Stomach (tissue), 9 donors: ENCODE results near the gene FOSB. TPM values are rescaled to one million over a fixed set of nuclear protein-coding genes. Genes with fewer than 3 reads are reported as not detected.

ENCODE experiments used
- DNase-seq, 2 donors: peaks; one replicate each; pipeline versions ENCODE4 v3.0.0 to v3.0.0-alpha.2; 2013 to 2019
- H3K27ac ChIP-seq, 5 donors: fragments of 200-600 bp in 4 of 5; sonication (generic) in 4 of 5; one replicate each; pipeline ENCODE4 v1.5.1; 2013 to 2019; ENCODE audit warnings: mild to moderate bottlenecking in 1 of 5, moderate library complexity in 1 of 5
- H3K27me3 ChIP-seq, 3 donors: fragments of 200-600 bp; sonication (generic); one replicate each; pipeline ENCODE4 v1.5.1; 2017 to 2019; ENCODE audit warnings: mixed run types in 1 of 3
- H3K36me3 ChIP-seq, 4 donors: fragments of 200-600 bp; sonication (generic); 1 replicate in 3 of 4; 2 replicates in 1 of 4; pipeline ENCODE4 v1.5.1; 2016 to 2019
- H3K4me1 ChIP-seq, 4 donors: fragments of 200-600 bp; sonication (generic); one replicate each; pipeline ENCODE4 v1.5.1; 2016 to 2019
- H3K4me3 ChIP-seq, 4 donors: fragments of 200-600 bp; sonication (generic) in 3 of 4; one replicate each; pipeline ENCODE4 v1.5.1; 2016 to 2019; ENCODE audit warnings: mild to moderate bottlenecking in 1 of 4
- H3K9me3 ChIP-seq, 4 donors: fragments of 200-600 bp; sonication (generic); one replicate each; pipeline ENCODE4 v1.5.1; 2016 to 2019
- EP300 ChIP-seq: sonication (generic); formaldehyde crosslinking; IDR thresholded peaks from one replicate; pipeline ENCODE4 v1.6.1; 2017; ENCODE audit warnings: antibody characterized with exemption
- POLR2A ChIP-seq, 4 donors: fragments of 450-650 bp; IDR thresholded peaks; one replicate each; pipeline ENCODE4 v1.6.1; 2016; ENCODE audit warnings: antibody characterized with exemption in 4 of 4, control low read depth in 2 of 4, mild to moderate bottlenecking in 1 of 4, moderate library complexity in 1 of 4
- POLR2AphosphoS5 ChIP-seq, 3 donors: sonication (generic); formaldehyde crosslinking; IDR thresholded peaks; one replicate each; pipeline ENCODE4 v1.6.1; 2016; ENCODE audit warnings: antibody characterized with exemption in 3 of 3
- WGBS, 5 donors: extraction: QIAGEN DNeasy Blood & Tissue Kit in 3 of 5; methylation state at CpG; one replicate each; pipeline versions ENCODE4 v1.1.5 to v1.1.7; 2013 to 2018; 5-methylcytosine and 5-hydroxymethylcytosine counted together
- intact Hi-C: fragments of 100-400 bp; cut with DNase I; formaldehyde crosslinking; loops from one replicate; pipeline ENCODE4 v1.15.1; 2023; ENCODE audit warnings: low total_unique reads
- polyA plus RNA-seq, 3 donors: library from polyadenylated mRNA; stranded (reverse); fragments of 200-250 nt; gene quantifications; one replicate each; pipeline ENCODE4 v1.2.3, GENCODE V29; 2013
- total RNA-seq, 5 donors: library from RNA; depleted of rRNA; stranded (reverse); fragments of >200 nt; gene quantifications; one replicate each; pipeline versions ENCODE4 v1.1.0 to v1.2.3, GENCODE V29; 2014 to 2016
- TF ChIP-seq, protein P1 (sequence below), 7 experiments: fragments of 450-650 bp in 4 of 7; fragments of 200-600 bp in 3 of 7; sonication (generic) in 3 of 7; IDR thresholded peaks; one replicate each; pipeline ENCODE4 v1.5.1; 2016 to 2019; ENCODE audit warnings: antibody characterized with exemption in 7 of 7, control low read depth in 2 of 7, mild to moderate bottlenecking in 1 of 7
- donor health status: healthy with polysubstance abuse.
- donor health status: Bipolar disorder and iron deficiency.
- donor health status: healthy.

The FOSB gene
- total and polyA plus RNA-seq, 8 donors, result 1.2 to 76.8 (median 9.0) TPM

DNA sequence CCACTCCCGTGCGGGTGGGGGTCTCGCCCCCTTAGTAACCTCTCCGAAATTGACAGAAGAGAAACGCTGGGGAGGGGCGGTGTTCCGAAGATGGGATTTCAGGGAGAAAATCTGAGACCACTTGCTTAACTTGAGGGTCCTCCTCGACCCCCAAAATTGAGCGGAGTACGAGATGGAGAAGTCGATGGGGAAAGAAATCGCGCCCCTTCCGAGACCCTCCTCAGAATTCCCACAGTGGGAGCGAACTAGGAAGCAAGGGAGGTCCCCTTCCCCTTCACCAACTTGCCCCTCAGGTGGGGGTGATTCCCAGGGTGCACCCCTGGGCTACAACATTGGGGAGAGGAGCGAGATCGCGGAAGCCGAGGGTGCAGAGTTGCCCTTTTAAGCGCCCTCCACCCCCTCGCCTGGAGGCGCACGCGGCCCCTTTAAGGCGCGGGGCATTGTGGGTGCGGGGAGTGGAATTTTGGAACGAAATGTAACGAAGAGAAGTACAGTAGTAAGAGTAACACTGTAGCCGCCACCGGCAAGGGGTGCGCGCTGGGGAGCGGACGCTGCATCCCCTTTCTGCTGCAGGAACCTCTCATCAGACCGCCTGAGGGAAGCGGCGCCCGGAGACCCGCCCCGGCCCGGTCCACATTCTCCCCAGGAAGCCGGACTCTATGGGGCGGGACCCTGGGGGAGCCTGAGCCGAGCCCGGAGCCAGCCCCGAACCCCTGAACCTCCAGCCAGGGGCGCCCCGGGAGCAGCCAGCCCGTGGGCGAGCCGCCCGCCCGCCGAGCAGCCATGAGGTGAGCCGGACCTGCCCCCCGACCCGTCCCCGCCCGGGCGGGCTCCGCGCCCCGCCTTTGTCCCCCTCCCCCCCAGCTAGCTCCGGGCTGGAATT lies 39.4 kb downstream of the FOSB start, which contains the start of gene VASP:
VASP (plus strand) TSS at position 491 of the 883 bp plus-strand sequence; CDS start at position 784, 293 bp downstream.
- peak; percentile 93 to 96 for DNase-seq
- H3K27me3 ChIP-seq, result no peaks in the 10 kb centered on the region
- WGBS, 5 donors, result 0 to 1% (median 1%) methylated on average over 42 to 65 of the region's 65 CpGs
- intact Hi-C loops, result no loop called here
- peaks cover 0 to 14% (median 0%) of the 10 kb centered on the region in 4 donors for H3K36me3 ChIP-seq
- H3K9me3 ChIP-seq, result no peaks in the 10 kb centered on the region
- peak within 1 kb of the TSS; percentile 88 to 98 (median 92) for H3K4me3 ChIP-seq
- peaks cover 37 to 48% (median 43%) of the 10 kb centered on the region in 4 donors for H3K4me1 ChIP-seq
- TF ChIP-seq EP300, result no peak
- TF ChIP-seq POLR2AphosphoS5 (IDR thresholded peaks at IDR 0.05), result peak; percentile 97 to 100 (median 99)
- peak in 2 of 4 donors; percentile 90 to 98 for TF ChIP-seq POLR2A (IDR thresholded peaks at IDR 0.05)
- peak within 1 kb of the TSS; percentile 91 to 97 (median 96) for H3K27ac ChIP-seq

DNA sequence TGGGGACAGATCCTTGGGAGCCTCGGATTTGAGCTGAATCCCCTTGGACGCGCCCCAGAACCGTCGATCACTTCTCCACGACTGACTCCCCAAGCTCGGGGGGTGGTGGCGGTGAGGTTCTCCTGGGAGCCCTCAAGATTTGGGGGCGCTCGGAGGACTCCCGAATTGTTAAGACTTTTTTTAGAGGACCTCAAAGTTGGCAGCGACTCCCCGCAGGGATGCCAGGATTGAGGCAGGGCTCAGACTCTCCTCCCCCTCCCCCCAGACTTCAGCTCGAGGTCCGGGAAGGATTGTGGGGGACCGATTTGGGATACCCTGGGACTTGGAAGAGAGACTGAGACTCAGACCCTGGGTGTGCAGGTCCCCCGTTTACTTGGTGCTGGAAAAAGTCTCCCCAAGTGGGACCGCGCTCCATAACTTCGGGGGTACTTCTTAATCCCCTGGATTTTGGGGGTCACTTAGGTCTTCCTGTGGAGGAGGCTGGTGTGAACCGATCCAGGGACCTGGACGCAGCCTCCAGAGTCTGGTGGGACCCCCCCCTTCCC lies 40.1 kb downstream of the FOSB start:
- H3K9me3 ChIP-seq, result no peaks in the 10 kb centered on the region
- WGBS, 5 donors, result 0 to 2% (median 0%) methylated on average over 16 to 22 of the region's 22 CpGs
- peaks cover 42 to 55% (median 50%) of the 10 kb centered on the region in 4 donors for H3K4me1 ChIP-seq
- intact Hi-C loops, result no loop called here
- peak in 1 of 2 donors; percentile 69 for DNase-seq
- peak overlapping the region; percentile 91 to 97 (median 96) for H3K27ac ChIP-seq
- no peaks in the 10 kb centered on the region for H3K27me3 ChIP-seq
- H3K36me3 ChIP-seq, result peaks cover 0 to 14% (median 0%) of the 10 kb centered on the region in 4 donors
- TF ChIP-seq EP300, result no peak
- H3K4me3 ChIP-seq, result peak overlapping the region; percentile 88 to 98 (median 92)

DNA sequence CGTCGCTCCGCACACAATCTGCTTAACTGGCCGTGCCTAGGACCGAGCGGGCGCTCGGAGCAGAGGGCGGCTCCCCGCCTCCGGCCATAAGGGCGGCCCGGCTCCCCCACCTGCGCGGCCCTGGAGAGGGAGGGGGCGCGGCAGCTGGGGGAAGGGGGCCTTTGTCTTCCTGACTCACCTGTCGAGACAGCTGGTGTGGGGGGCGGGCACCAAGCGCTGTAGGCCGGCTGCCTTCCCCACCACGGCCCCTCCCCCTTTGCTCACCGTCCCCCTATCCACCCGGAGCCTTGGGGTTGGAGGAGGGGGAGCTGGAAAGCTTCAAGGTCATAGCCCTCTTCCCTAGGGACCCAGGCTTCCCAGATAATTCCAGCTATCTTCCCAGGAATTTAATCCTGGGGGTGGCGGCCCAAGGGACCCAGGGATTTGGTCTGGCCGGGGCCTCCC lies 40.6 kb downstream of the FOSB start:
- H3K27ac ChIP-seq, result peak overlapping the region; percentile 91 to 97 (median 96)
- TF ChIP-seq, protein P1, sequence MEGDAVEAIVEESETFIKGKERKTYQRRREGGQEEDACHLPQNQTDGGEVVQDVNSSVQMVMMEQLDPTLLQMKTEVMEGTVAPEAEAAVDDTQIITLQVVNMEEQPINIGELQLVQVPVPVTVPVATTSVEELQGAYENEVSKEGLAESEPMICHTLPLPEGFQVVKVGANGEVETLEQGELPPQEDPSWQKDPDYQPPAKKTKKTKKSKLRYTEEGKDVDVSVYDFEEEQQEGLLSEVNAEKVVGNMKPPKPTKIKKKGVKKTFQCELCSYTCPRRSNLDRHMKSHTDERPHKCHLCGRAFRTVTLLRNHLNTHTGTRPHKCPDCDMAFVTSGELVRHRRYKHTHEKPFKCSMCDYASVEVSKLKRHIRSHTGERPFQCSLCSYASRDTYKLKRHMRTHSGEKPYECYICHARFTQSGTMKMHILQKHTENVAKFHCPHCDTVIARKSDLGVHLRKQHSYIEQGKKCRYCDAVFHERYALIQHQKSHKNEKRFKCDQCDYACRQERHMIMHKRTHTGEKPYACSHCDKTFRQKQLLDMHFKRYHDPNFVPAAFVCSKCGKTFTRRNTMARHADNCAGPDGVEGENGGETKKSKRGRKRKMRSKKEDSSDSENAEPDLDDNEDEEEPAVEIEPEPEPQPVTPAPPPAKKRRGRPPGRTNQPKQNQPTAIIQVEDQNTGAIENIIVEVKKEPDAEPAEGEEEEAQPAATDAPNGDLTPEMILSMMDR (IDR thresholded peaks at IDR 0.05), result no peak
- TF ChIP-seq POLR2A (IDR thresholded peaks at IDR 0.05), result no peak
- TF ChIP-seq POLR2AphosphoS5 (IDR thresholded peaks at IDR 0.05), result no peak
- no peak for TF ChIP-seq EP300
- WGBS, 5 donors, result 0 to 1% (median 0%) methylated on average over 6 to 26 of the region's 26 CpGs
- H3K27me3 ChIP-seq, result no peaks in the 10 kb centered on the region
- H3K36me3 ChIP-seq, result peaks cover 0 to 14% (median 0%) of the 10 kb centered on the region in 4 donors
- intact Hi-C loops, result no loop called here
- no peaks in the 10 kb centered on the region for H3K9me3 ChIP-seq
- peak; percentile 50 to 91 for DNase-seq
- H3K4me3 ChIP-seq, result peak overlapping the region; percentile 88 to 98 (median 92)
- peaks cover 47 to 60% (median 55%) of the 10 kb centered on the region in 4 donors for H3K4me1 ChIP-seq

DNA sequence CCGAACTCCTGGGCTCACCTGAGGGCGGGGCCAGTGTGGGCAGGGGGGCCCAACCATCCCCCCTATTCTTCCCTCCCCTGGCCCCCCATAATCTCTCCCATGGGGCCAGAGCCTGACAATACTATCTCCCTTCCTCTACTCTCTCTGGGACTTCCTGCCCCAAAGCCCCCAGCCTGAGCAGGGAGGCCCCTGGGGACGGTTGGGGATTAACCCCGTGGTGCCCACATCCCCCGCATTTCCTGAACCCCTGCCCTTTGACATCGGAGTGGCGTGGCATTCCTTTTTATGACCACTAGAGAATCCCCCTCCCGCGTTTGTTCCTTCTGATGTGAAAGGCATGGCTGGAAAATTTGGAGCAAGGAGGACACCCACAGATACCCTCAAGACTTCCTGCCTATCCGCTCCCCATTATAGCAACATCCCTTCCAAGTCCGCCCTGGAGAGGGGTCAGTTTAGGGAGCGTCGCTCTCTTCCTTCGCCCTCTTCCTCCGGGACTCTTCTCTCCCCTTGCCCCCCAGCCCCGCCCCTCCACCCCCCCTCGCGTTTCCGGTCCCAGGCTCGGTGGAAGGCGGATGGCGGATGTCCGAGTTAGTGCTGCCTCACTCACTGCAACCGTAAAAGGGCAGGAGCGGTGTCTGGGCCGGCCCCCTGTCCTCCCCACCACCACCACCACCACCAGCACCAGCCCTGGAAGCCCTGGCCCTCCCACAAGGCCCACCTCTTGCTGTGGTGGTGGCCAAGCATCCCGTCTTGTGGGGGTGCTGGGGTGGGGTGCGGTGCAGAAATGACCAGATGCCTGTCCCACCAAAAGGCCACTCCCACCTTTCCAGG lies 41.3 kb downstream of the FOSB start:
- H3K4me1 ChIP-seq, result peaks cover 53 to 67% (median 61%) of the 10 kb centered on the region in 4 donors
- intact Hi-C loops, result no loop called here
- no peaks in the 10 kb centered on the region for H3K27me3 ChIP-seq
- WGBS, 5 donors, result 1 to 2% (median 1%) methylated on average over 23 to 28 of the region's 28 CpGs
- peak overlapping the region; percentile 88 to 98 (median 92) for H3K4me3 ChIP-seq
- DNase-seq, result peak; percentile 73 to 83
- H3K9me3 ChIP-seq, result no peaks in the 10 kb centered on the region
- peak overlapping the region; percentile 91 to 97 (median 96) for H3K27ac ChIP-seq
- H3K36me3 ChIP-seq, result peaks cover 0 to 14% (median 0%) of the 10 kb centered on the region in 4 donors
- TF ChIP-seq POLR2AphosphoS5 (IDR thresholded peaks at IDR 0.05) (peak in 1 of 3 donors; percentile 61), EP300 (no peak), POLR2A (IDR thresholded peaks at IDR 0.05) (no peak)
- TF ChIP-seq, protein P1 (IDR thresholded peaks at IDR 0.05), result peak in 1 of 7 experiments; percentile 10
